ENCODE results near the gene PCLAF. TPM values are rescaled to one million over a fixed set of nuclear protein-coding genes. Genes with fewer than 3 reads are reported as not detected.
"Not testable (repeated sequence)": the region's sequence is repeated elsewhere in the genome, so short reads cannot be mapped to it uniquely, and the experiment has no call there.

PCLAF gene
- total and polyA plus RNA-seq, 5 donors, result 0.57 to 1.0 (median 1.0) TPM; not detected in 2

DNA sequence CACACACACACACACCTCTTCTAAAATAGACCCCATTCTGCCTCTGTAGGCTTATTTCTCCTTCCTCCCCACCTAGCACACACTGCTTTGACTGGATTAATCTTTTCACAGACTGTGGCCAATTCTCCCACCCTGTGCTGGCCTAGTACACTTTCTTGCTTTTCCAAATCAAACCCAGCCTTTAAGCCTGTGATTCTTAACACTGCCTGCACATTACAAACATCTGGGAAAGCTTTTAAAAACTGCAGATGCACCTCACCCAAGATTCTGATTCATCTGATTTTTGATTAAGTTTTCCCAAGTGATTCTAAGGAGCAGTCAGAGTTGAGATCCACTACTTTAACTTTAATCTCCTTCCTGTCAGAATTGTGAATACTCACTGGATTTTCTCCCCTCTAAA lies 38.0 kb downstream of the PCLAF start:
- ATAC-seq, result no peak
- Histone ChIP-seq H3K27me3 (ENCODE audit: control insufficient read depth, insufficient read depth) (no peaks in the 10 kb centered on the region), H3K4me3 (ENCODE audit: low read length) (no peak overlapping the region), H3K27ac (ENCODE audit: low read length) (no peak overlapping the region), H3K4me1 (ENCODE audit: control insufficient read depth, insufficient read depth, low read length) (peaks cover 4% of the 10 kb centered on the region), H3K9me3 (ENCODE audit: control insufficient read depth, low read length) (no peaks in the 10 kb centered on the region)
- intact Hi-C loops (cut with DNase I), result no loop called here
- DNase-seq, result no peak

DNA sequence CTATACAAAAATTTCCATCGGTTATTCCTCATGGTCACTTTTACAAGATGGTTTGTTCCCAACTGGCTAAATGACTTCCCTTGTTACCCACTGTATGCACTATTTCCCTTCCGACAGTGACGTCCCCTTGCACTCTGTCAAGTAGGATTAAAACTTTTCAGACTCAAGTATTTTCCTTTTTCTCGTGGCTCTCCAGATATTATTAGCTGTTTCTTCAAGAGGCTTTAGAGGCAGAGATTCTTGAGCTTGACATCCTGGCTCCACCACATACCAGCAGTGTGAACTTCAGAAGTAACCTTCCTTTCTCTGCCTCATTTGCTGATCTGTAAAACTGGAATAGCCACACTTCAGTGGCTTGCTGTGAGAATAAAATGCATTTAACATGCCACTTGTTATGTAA lies 39.3 kb downstream of the PCLAF start:
- H3K9me3 ChIP-seq (ENCODE audit: control insufficient read depth, low read length), result no peaks in the 10 kb centered on the region
- DNase-seq (no peak), ATAC-seq (no peak)
- H3K27ac ChIP-seq (ENCODE audit: low read length), result no peak overlapping the region
- 88% methylated on average over 4 of the region's 4 CpGs for WGBS
- no peaks in the 10 kb centered on the region for H3K27me3 ChIP-seq (ENCODE audit: control insufficient read depth, insufficient read depth)
- intact Hi-C loops (cut with DNase I), result no loop called here
- peaks cover 4% of the 10 kb centered on the region for H3K4me1 ChIP-seq (ENCODE audit: control insufficient read depth, insufficient read depth, low read length)
- no peak overlapping the region for H3K4me3 ChIP-seq (ENCODE audit: low read length)

DNA sequence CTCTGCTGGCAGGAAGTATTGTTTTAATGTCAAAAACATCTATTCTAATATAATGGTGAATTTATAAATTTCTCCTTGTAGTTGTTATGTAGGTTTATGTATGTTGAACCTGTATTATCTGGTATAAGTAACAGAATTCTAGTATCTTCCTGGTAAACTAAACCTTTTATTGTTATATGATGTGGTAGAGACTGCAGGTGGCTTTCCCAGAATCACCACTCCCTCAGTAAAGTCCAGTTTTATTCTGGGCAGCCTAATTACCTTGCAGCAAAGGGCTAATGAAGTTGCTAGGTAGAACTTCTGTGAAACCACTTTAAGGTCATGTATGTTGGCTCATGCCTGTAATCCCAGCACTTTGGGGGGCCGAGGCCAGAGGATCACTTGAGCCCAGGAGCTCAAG lies 40.9 kb downstream of the PCLAF start:
- Histone ChIP-seq H3K9me3 (ENCODE audit: control insufficient read depth, low read length) (no peaks in the 10 kb centered on the region), H3K27me3 (ENCODE audit: control insufficient read depth, insufficient read depth) (no peaks in the 10 kb centered on the region), H3K27ac (ENCODE audit: low read length) (no peak overlapping the region), H3K4me3 (ENCODE audit: low read length) (no peak overlapping the region), H3K4me1 (ENCODE audit: control insufficient read depth, insufficient read depth, low read length) (peaks cover 4% of the 10 kb centered on the region)
- intact Hi-C loops (cut with DNase I), result no loop called here
- DNase-seq (no peak), ATAC-seq (no peak)
- 98% methylated on average over 1 of the region's 1 CpG for WGBS

GRCh38 chr15:64337761-64338160 lies 43.5 kb downstream of the PCLAF start:
- 89% methylated on average over 2 of the region's 2 CpGs for WGBS
- H3K4me1 ChIP-seq (ENCODE audit: control insufficient read depth, insufficient read depth, low read length), result peaks cover 4% of the 10 kb centered on the region
- ATAC-seq, result no peak
- no peak for DNase-seq
- no peak overlapping the region for H3K4me3 ChIP-seq (ENCODE audit: low read length)
- intact Hi-C loops (cut with DNase I), result no loop called here
- no peak overlapping the region for H3K27ac ChIP-seq (ENCODE audit: low read length)
- H3K27me3 ChIP-seq (ENCODE audit: control insufficient read depth, insufficient read depth), result no peaks in the 10 kb centered on the region
- no peaks in the 10 kb centered on the region for H3K9me3 ChIP-seq (ENCODE audit: control insufficient read depth, low read length)

DNA sequence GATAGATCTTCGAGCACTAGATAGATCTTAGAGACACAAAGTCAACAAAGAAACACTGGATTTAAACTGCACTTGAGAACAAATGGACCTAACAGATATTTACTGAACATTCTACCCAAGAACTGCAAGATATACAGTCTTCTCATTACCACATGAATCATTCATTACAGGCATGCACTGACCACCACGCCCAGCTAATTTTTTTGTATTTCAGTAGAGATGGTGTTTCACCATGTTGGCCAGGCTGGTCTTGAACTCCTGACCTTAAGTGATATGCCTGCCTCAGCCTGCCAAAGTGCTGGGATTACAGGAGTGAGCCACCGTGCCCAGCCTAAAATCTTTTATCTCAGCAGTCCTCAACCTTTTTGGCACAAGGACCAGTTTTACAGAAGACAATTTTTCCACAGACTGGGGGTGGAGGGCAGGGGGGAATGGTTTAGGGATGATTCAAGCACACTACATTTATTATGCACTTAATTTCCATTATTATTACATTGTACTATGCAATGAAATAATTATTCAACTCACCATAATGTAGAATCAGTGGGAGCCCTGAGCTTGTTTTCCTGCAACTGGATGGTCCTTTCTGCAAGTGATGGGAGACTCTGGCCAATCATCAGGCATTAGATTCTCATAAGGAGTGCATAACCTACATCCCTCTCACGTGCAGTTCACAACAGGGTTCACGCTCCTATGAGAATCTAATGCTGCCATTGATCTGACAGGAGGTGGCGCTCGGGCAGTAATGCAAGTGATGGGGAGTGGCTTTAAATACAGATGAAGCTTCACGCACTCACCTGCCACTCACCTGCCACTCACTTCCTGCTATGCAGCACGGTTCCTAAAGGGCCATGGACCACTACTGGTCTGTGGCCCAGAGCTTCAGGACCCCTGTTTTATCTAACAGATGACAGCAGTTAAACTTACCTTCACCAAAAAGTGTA lies 47.0 kb downstream of the PCLAF start:
- ATAC-seq, result no peak
- Histone ChIP-seq H3K4me1 (ENCODE audit: control insufficient read depth, insufficient read depth, low read length) (peaks cover 4% of the 10 kb centered on the region), H3K4me3 (ENCODE audit: low read length) (no peak overlapping the region), H3K9me3 (ENCODE audit: control insufficient read depth, low read length) (no peaks in the 10 kb centered on the region), H3K27me3 (ENCODE audit: control insufficient read depth, insufficient read depth) (no peaks in the 10 kb centered on the region), H3K27ac (ENCODE audit: low read length) (no peak overlapping the region)
- intact Hi-C loops (cut with DNase I), result no loop called here
- DNase-seq, result no peak
- WGBS, result 72% methylated on average over 9 of the region's 9 CpGs

DNA sequence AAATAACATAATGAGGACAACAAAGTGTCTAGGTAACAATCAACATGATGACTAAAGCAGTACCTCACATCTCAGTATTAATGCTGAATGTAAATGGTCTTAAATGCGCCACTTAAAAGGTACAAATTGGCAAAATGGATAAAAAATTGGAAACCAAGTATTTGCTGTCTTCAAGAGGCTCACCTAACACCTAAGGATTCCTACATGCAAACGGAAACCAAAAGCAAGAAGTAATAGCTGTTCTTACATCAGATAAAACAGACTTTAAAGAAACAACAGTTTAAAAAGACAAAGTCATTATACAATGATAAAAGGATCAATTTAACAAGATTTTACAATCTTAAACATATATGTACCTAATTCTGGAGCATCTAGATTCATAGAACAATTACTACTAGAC lies 47.7 kb downstream of the PCLAF start:
- intact Hi-C loops (cut with DNase I), result no loop called here
- no peak for DNase-seq
- 93% methylated on average over 2 of the region's 2 CpGs for WGBS

GRCh38 chr15:64331668-64332067 lies 49.6 kb downstream of the PCLAF start:
- ATAC-seq; intact Hi-C loops (cut with DNase I): not testable (repeated sequence)
- 64% methylated on average over 2 of the region's 3 CpGs for WGBS

More for the DNA sequence above, 47.7 kb downstream of the PCLAF start:
- Histone ChIP-seq H3K9me3 (ENCODE audit: control insufficient read depth, low read length) (no peaks in the 10 kb centered on the region), H3K4me3 (ENCODE audit: low read length) (no peak overlapping the region), H3K27me3 (ENCODE audit: control insufficient read depth, insufficient read depth) (no peaks in the 10 kb centered on the region), H3K4me1 (ENCODE audit: control insufficient read depth, insufficient read depth, low read length) (no peaks in the 10 kb centered on the region), H3K27ac (ENCODE audit: low read length) (no peak overlapping the region)
- ATAC-seq, result no peak

DNA sequence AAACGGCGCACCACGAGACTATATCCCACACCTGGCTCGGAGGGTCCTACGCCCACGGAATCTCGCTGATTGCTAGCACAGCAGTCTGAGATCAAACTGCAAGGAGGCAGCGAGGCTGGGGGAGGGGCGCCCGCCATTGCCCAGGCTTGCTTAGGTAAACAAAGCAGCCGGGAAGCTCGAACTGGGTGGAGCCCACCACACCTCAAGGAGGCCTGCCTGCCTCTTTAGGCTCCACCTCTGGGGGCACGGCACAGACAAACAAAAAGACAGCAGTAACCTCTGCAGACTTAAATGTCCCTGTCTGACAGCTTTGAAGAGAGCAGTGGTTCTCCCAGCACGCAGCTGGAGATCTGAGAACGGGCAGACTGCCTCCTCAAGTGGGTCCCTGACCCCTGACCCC lies 54.3 kb downstream of the PCLAF start:
- H3K4me3 ChIP-seq (ENCODE audit: low read length); ATAC-seq; H3K27me3 ChIP-seq (ENCODE audit: control insufficient read depth, insufficient read depth); DNase-seq; H3K4me1 ChIP-seq (ENCODE audit: control insufficient read depth, insufficient read depth, low read length); H3K27ac ChIP-seq (ENCODE audit: low read length); H3K9me3 ChIP-seq (ENCODE audit: control insufficient read depth, low read length); intact Hi-C loops (cut with DNase I): not testable (repeated sequence)
- WGBS, result 58% methylated on average over 3 of the region's 15 CpGs

More at GRCh38 chr15:64331668-64332067, 49.6 kb downstream of the PCLAF start:
- not testable (repeated sequence) for H3K9me3 ChIP-seq (ENCODE audit: control insufficient read depth, low read length); H3K4me1 ChIP-seq (ENCODE audit: control insufficient read depth, insufficient read depth, low read length); H3K27me3 ChIP-seq (ENCODE audit: control insufficient read depth, insufficient read depth); H3K27ac ChIP-seq (ENCODE audit: low read length); DNase-seq; H3K4me3 ChIP-seq (ENCODE audit: low read length)

GRCh38 chr15:64326458-64326857 lies 54.8 kb downstream of the PCLAF start:
- not testable (repeated sequence) for H3K4me3 ChIP-seq (ENCODE audit: low read length)

GRCh38 chr15:64324165-64324877 lies 56.9 kb downstream of the PCLAF start:
- intact Hi-C loops (cut with DNase I), result no loop called here

More at GRCh38 chr15:64326458-64326857, 54.8 kb downstream of the PCLAF start:
- H3K9me3 ChIP-seq (ENCODE audit: control insufficient read depth, low read length); intact Hi-C loops (cut with DNase I); ATAC-seq; H3K27me3 ChIP-seq (ENCODE audit: control insufficient read depth, insufficient read depth); H3K27ac ChIP-seq (ENCODE audit: low read length); DNase-seq; H3K4me1 ChIP-seq (ENCODE audit: control insufficient read depth, insufficient read depth, low read length): not testable (repeated sequence)
- 95% methylated on average over 11 of the region's 20 CpGs for WGBS

DNA sequence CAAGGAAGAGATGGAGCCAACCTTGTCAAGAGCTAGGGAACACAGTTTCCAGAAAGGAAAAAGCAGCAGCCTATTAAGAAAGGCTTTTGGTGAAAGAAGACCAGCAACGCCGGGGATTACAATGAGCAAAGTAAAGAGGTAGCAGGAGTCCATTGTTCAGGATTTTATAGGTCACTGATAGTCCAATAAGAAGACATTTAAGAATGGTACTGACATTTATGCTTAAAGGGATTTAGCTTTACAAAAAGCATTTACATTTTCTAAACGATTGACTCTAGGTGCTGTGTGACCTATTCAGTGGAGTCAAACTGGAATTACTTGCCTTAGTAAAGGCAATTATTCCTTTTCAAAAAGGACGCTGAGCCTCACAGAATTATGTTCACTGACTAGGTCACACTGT lies 66.0 kb downstream of the PCLAF start:
- intact Hi-C loops (cut with DNase I), result no loop called here
- H3K27ac ChIP-seq (ENCODE audit: low read length), result no peak overlapping the region
- H3K9me3 ChIP-seq (ENCODE audit: control insufficient read depth, low read length), result no peaks in the 10 kb centered on the region
- no peak overlapping the region for H3K4me3 ChIP-seq (ENCODE audit: low read length)
- peaks cover 1% of the 10 kb centered on the region for H3K4me1 ChIP-seq (ENCODE audit: control insufficient read depth, insufficient read depth, low read length)
- ATAC-seq (no peak), DNase-seq (no peak)
- H3K27me3 ChIP-seq (ENCODE audit: control insufficient read depth, insufficient read depth), result no peaks in the 10 kb centered on the region
- 74% methylated on average over 4 of the region's 4 CpGs for WGBS

More at GRCh38 chr15:64324165-64324877, 56.9 kb downstream of the PCLAF start:
- WGBS, result 88% methylated on average over 5 of the region's 5 CpGs
- Histone ChIP-seq H3K9me3 (ENCODE audit: control insufficient read depth, low read length) (no peaks in the 10 kb centered on the region), H3K27ac (ENCODE audit: low read length) (no peak overlapping the region), H3K4me1 (ENCODE audit: control insufficient read depth, insufficient read depth, low read length) (no peaks in the 10 kb centered on the region), H3K27me3 (ENCODE audit: control insufficient read depth, insufficient read depth) (no peaks in the 10 kb centered on the region), H3K4me3 (ENCODE audit: low read length) (no peak overlapping the region)
- ATAC-seq (no peak), DNase-seq (no peak)
